ENCODE results near the gene SPATA6. TPM values are rescaled to one million over a fixed set of nuclear protein-coding genes. Genes with fewer than 3 reads are reported as not detected.
"Not testable (repeated sequence)": the region's sequence is repeated elsewhere in the genome, so short reads cannot be mapped to it uniquely, and the experiment has no call there.

Gene SPATA6
- total RNA-seq, 1 donor, result 7.6 TPM

GRCh38 chr1:48333316-48333715, 138.7 kb downstream of the SPATA6 start:
- Histone ChIP-seq H3K79me2 (ENCODE audit: insufficient read depth, low read length) (no peaks in the 10 kb centered on the region), H2AFZ (ENCODE audit: low read length) (no peak overlapping the region), H3K27me3 (ENCODE audit: insufficient read depth, low read length) (no peaks in the 10 kb centered on the region), H3K4me3 (ENCODE audit: insufficient read depth, low read length) (no peak overlapping the region), H3K4me1 (ENCODE audit: insufficient read depth, low read length) (no peaks in the 10 kb centered on the region), H3K9me3 (ENCODE audit: low read depth, low read length) (no peaks in the 10 kb centered on the region), H3K36me3 (ENCODE audit: insufficient read depth, low read length) (no peaks in the 10 kb centered on the region), H4K20me1 (ENCODE audit: insufficient read depth, low read length) (no peaks in the 10 kb centered on the region), H3K4me2 (ENCODE audit: insufficient read depth, low read length) (no peak overlapping the region), H3K27ac (ENCODE audit: low read depth, low read length) (no peak overlapping the region)
- no peak for DNase-seq (ENCODE audit: insufficient read length, low spot score, missing footprints)
- TF ChIP-seq, protein P1, sequence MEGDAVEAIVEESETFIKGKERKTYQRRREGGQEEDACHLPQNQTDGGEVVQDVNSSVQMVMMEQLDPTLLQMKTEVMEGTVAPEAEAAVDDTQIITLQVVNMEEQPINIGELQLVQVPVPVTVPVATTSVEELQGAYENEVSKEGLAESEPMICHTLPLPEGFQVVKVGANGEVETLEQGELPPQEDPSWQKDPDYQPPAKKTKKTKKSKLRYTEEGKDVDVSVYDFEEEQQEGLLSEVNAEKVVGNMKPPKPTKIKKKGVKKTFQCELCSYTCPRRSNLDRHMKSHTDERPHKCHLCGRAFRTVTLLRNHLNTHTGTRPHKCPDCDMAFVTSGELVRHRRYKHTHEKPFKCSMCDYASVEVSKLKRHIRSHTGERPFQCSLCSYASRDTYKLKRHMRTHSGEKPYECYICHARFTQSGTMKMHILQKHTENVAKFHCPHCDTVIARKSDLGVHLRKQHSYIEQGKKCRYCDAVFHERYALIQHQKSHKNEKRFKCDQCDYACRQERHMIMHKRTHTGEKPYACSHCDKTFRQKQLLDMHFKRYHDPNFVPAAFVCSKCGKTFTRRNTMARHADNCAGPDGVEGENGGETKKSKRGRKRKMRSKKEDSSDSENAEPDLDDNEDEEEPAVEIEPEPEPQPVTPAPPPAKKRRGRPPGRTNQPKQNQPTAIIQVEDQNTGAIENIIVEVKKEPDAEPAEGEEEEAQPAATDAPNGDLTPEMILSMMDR (IDR thresholded peaks at IDR 0.05; ENCODE audit: extremely low read depth, low read depth, low read length), result no peak

DNA sequence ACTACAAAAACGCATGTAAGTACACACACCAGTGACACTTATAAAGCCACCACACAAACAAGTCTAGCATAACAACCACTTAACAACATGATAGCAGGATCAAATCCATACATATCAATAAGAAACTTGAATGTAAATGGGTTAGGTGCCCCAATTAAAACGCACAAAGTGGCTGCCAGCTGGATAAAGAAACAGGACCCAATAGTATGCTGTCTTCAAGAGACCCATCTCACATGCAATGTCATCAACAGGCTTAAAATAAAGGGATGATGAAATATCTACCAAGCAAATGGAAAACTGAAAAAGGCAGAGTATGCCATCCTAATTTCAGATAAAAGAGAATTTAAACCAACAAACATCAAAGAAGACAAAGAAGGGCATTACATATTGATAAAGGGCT, 139.9 kb downstream of the SPATA6 start:
- H4K20me1 ChIP-seq (ENCODE audit: insufficient read depth, low read length), result no peaks in the 10 kb centered on the region
- DNase-seq (ENCODE audit: insufficient read length, low spot score, missing footprints), result no peak
- no peak overlapping the region for H3K27ac ChIP-seq (ENCODE audit: low read depth, low read length)
- no peak overlapping the region for H3K4me2 ChIP-seq (ENCODE audit: insufficient read depth, low read length)
- no peaks in the 10 kb centered on the region for H3K79me2 ChIP-seq (ENCODE audit: insufficient read depth, low read length)
- no peak overlapping the region for H2AFZ ChIP-seq (ENCODE audit: low read length)
- H3K4me1 ChIP-seq (ENCODE audit: insufficient read depth, low read length), result no peaks in the 10 kb centered on the region
- H3K27me3 ChIP-seq (ENCODE audit: insufficient read depth, low read length), result no peaks in the 10 kb centered on the region
- no peak overlapping the region for H3K4me3 ChIP-seq (ENCODE audit: insufficient read depth, low read length)
- H3K9me3 ChIP-seq (ENCODE audit: low read depth, low read length), result no peaks in the 10 kb centered on the region
- no peaks in the 10 kb centered on the region for H3K36me3 ChIP-seq (ENCODE audit: insufficient read depth, low read length)
- TF ChIP-seq, protein P1 (IDR thresholded peaks at IDR 0.05; ENCODE audit: extremely low read depth, low read depth, low read length), result no peak

GRCh38 chr1:48329905-48330304, 142.1 kb downstream of the SPATA6 start:
- Histone ChIP-seq H3K27me3 (ENCODE audit: insufficient read depth, low read length) (no peaks in the 10 kb centered on the region), H4K20me1 (ENCODE audit: insufficient read depth, low read length) (no peaks in the 10 kb centered on the region), H3K9me3 (ENCODE audit: low read depth, low read length) (no peaks in the 10 kb centered on the region), H3K4me1 (ENCODE audit: insufficient read depth, low read length) (no peaks in the 10 kb centered on the region), H2AFZ (ENCODE audit: low read length) (no peak overlapping the region), H3K4me3 (ENCODE audit: insufficient read depth, low read length) (no peak overlapping the region), H3K4me2 (ENCODE audit: insufficient read depth, low read length) (no peak overlapping the region), H3K79me2 (ENCODE audit: insufficient read depth, low read length) (no peaks in the 10 kb centered on the region), H3K36me3 (ENCODE audit: insufficient read depth, low read length) (no peaks in the 10 kb centered on the region), H3K27ac (ENCODE audit: low read depth, low read length) (no peak overlapping the region)
- no peak for DNase-seq (ENCODE audit: insufficient read length, low spot score, missing footprints)
- TF ChIP-seq, protein P1 (IDR thresholded peaks at IDR 0.05; ENCODE audit: extremely low read depth, low read depth, low read length), result no peak

GRCh38 chr1:48329486-48329885, 142.5 kb downstream of the SPATA6 start:
- Histone ChIP-seq H4K20me1 (ENCODE audit: insufficient read depth, low read length) (no peaks in the 10 kb centered on the region), H3K9me3 (ENCODE audit: low read depth, low read length) (no peaks in the 10 kb centered on the region), H3K79me2 (ENCODE audit: insufficient read depth, low read length) (no peaks in the 10 kb centered on the region), H3K4me1 (ENCODE audit: insufficient read depth, low read length) (no peaks in the 10 kb centered on the region), H3K36me3 (ENCODE audit: insufficient read depth, low read length) (no peaks in the 10 kb centered on the region), H3K4me3 (ENCODE audit: insufficient read depth, low read length) (no peak overlapping the region), H2AFZ (ENCODE audit: low read length) (no peak overlapping the region), H3K27me3 (ENCODE audit: insufficient read depth, low read length) (no peaks in the 10 kb centered on the region), H3K27ac (ENCODE audit: low read depth, low read length) (no peak overlapping the region), H3K4me2 (ENCODE audit: insufficient read depth, low read length) (no peak overlapping the region)
- TF ChIP-seq, protein P1 (IDR thresholded peaks at IDR 0.05; ENCODE audit: extremely low read depth, low read depth, low read length), result no peak
- DNase-seq (ENCODE audit: insufficient read length, low spot score, missing footprints), result no peak

GRCh38 chr1:48311829-48312228, 160.2 kb downstream of the SPATA6 start:
- not testable (repeated sequence) for H3K4me2 ChIP-seq (ENCODE audit: insufficient read depth, low read length); H3K27ac ChIP-seq (ENCODE audit: low read depth, low read length); H3K4me1 ChIP-seq (ENCODE audit: insufficient read depth, low read length); H3K4me3 ChIP-seq (ENCODE audit: insufficient read depth, low read length); H3K36me3 ChIP-seq (ENCODE audit: insufficient read depth, low read length); H3K79me2 ChIP-seq (ENCODE audit: insufficient read depth, low read length); H4K20me1 ChIP-seq (ENCODE audit: insufficient read depth, low read length); H2AFZ ChIP-seq (ENCODE audit: low read length); H3K9me3 ChIP-seq (ENCODE audit: low read depth, low read length); H3K27me3 ChIP-seq (ENCODE audit: insufficient read depth, low read length); DNase-seq (ENCODE audit: insufficient read length, low spot score, missing footprints)

Measured in osteoblast (primary cell).